K562 (cell line): ENCODE measurements around the gene PTPRR. TPM values are rescaled to one million over a fixed set of nuclear protein-coding genes. Genes with fewer than 3 reads are reported as not detected.

Experiments used
- ATAC-seq: fragments of 200-7000 bp; cut with Tn5 transposase; 3 replicates; pipeline ENCODE4 v1.9.1; 2020; ENCODE audit warnings: moderate library complexity
- BruUV-seq: library from RNA; stranded (reverse); fragments of 400-500 nt; replicated peaks from 2 replicates; lab custom pipeline; 2021; lab: Mats Ljungman, UMichigan
- CTCF ChIA-PET: fragments of 300-600 bp; formaldehyde crosslinking; extraction: SDS; loops from one replicate; lab custom pipeline; 2021; ENCODE audit warnings: low intra/inter-chr PET ratio; lab: Yijun Ruan, JAX
- POLR2A ChIA-PET: fragments of 300-600, 350-650 bp; sonication (Branson Sonifier 250); formaldehyde crosslinking; extraction: SDS; loops from one replicate; lab custom pipeline; 2021; ENCODE audit warnings: antibody characterized with exemption, inconsistent platforms; lab: Yijun Ruan, JAX
- DNase-seq, 4 experiments: peaks; one replicate each; pipeline versions ENCODE4 v3.0.0 to v3.0.0-alpha.2; 2011 to 2018; ENCODE audit warnings: low spot score in 3 of 4, mixed read lengths in 3 of 4; ENCODE audit errors: extremely low read depth in 1 of 4
- FAIRE-seq: peaks from 2 replicates; lab custom pipeline; 2011; peaks lifted over from hg19 to GRCh38; lab: Jason Lieb, UNC
- H2AFZ ChIP-seq: 2 replicates; pipeline ENCODE4 v1.6.0; 2011; ENCODE audit warnings: low read depth, low read length, control low read depth, inconsistent platforms
- H3K27ac ChIP-seq: fragments of 200-600 bp; 3 replicates; pipeline ENCODE4 v1.8.0; 2011; ENCODE audit warnings: low read depth, mild to moderate bottlenecking, control low read depth, inconsistent platforms, low read length, moderate library complexity, mixed read lengths; ENCODE audit errors: extremely low read depth
- H3K27me3 ChIP-seq, 2 experiments: fragments of 300-600 bp in 1 of 2; 2 replicates in 1 of 2; 3 replicates in 1 of 2; pipeline versions ENCODE4 v1.6.0 to v1.8.0; 2011; ENCODE audit warnings: inconsistent platforms in 2 of 2, low read length in 2 of 2, mild to moderate bottlenecking in 1 of 2, mixed read lengths in 1 of 2, moderate library complexity in 1 of 2; ENCODE audit not compliant: control insufficient read depth in 2 of 2, insufficient read depth in 2 of 2
- H3K36me3 ChIP-seq: fragments of 300-600 bp; 3 replicates; pipeline ENCODE4 v1.8.0; 2011; ENCODE audit warnings: mild to moderate bottlenecking, low read length, inconsistent platforms; ENCODE audit not compliant: control insufficient read depth, insufficient read depth
- H3K4me1 ChIP-seq, 2 experiments: fragments of 200-600 bp in 1 of 2; replicated peaks in 1 of 2; 2 replicates in 1 of 2; 3 replicates in 1 of 2; pipeline versions ENCODE4 v1.5.1 to v1.8.0; 2011; ENCODE audit warnings: inconsistent platforms in 2 of 2, low read length in 2 of 2, mild to moderate bottlenecking in 1 of 2, mixed read lengths in 1 of 2, moderate library complexity in 1 of 2; ENCODE audit not compliant: control insufficient read depth in 2 of 2, insufficient read depth in 2 of 2
- H3K4me2 ChIP-seq: 2 replicates; pipeline ENCODE4 v1.6.1; 2011; ENCODE audit warnings: low read length, control low read depth, inconsistent platforms, mixed read lengths; ENCODE audit not compliant: insufficient read depth
- H3K4me3 ChIP-seq: fragments of 200-600 bp; sonication (generic), shearing (Covaris generic); 2 replicates; pipeline ENCODE4 v1.5.1; 2016; ENCODE audit warnings: control low read depth, inconsistent platforms
- H3K79me2 ChIP-seq: fragments of 200-600 bp; 3 replicates; pipeline ENCODE4 v1.8.0; 2011; ENCODE audit warnings: low read length, inconsistent platforms; ENCODE audit not compliant: control insufficient read depth, insufficient read depth
- H3K9ac ChIP-seq, 2 experiments: 2 replicates each; pipeline versions ENCODE4 v1.6.0 to v1.6.1; 2011; ENCODE audit warnings: low read depth in 2 of 2, low read length in 2 of 2, control low read depth in 1 of 2, inconsistent platforms in 1 of 2, mild to moderate bottlenecking in 1 of 2, mixed read lengths in 1 of 2; ENCODE audit not compliant: insufficient read depth in 1 of 2
- H3K9me1 ChIP-seq: one replicate; pipeline ENCODE4 v1.6.0; 2011; ENCODE audit warnings: inconsistent platforms, mild to moderate bottlenecking, low read length, moderate library complexity; ENCODE audit not compliant: control insufficient read depth, insufficient read depth
- H3K9me3 ChIP-seq: replicated peaks from 2 replicates; pipeline ENCODE4 v1.5.1; 2011; ENCODE audit warnings: low read depth, low read length, inconsistent platforms; ENCODE audit not compliant: control insufficient read depth, insufficient read depth
- H4K20me1 ChIP-seq: replicated peaks from 2 replicates; pipeline ENCODE4 v1.6.1; 2011; ENCODE audit warnings: low read length, inconsistent platforms, mixed read lengths; ENCODE audit not compliant: control insufficient read depth, insufficient read depth
- BCLAF1 ChIP-seq, 2 experiments: fragments of 450-650 bp in 1 of 2; IDR thresholded peaks; 2 replicates each; pipeline ENCODE4 v1.6.1; 2011 to 2017; ENCODE audit warnings: low read depth in 2 of 2, antibody characterized with exemption in 1 of 2, borderline replicate concordance in 1 of 2, low read length in 1 of 2, mild to moderate bottlenecking in 1 of 2, mixed read lengths in 1 of 2; ENCODE audit not compliant: control insufficient read depth in 1 of 2
- BRCA1 ChIP-seq, 2 experiments: fragments of 450-650 bp in 1 of 2; sonication (generic) in 1 of 2; formaldehyde crosslinking in 1 of 2; IDR thresholded peaks; 2 replicates each; pipeline versions ENCODE4 v1.5.0 to v1.6.1; 2017 to 2020; ENCODE audit warnings: mild to moderate bottlenecking in 1 of 2, missing genetic modification reagents in 1 of 2
- CEBPB ChIP-seq: fragments of 450-650 bp; IDR thresholded peaks from 2 replicates; pipeline ENCODE4 v1.6.1; 2016; ENCODE audit warnings: missing genetic modification characterization, missing compliant biosample characterization
- DPF2 ChIP-seq: fragments of 450-650 bp; IDR thresholded peaks from 2 replicates; pipeline ENCODE4 v1.6.1; 2016
- ELK1 ChIP-seq: sonication (generic); formaldehyde crosslinking; IDR thresholded peaks from 2 replicates; pipeline ENCODE4 v1.8.1; 2022; ENCODE audit warnings: missing genetic modification reagents
- NONO ChIP-seq, 2 experiments: fragments of 200-400 bp in 1 of 2; fragments of 450-650 bp in 1 of 2; formaldehyde crosslinking in 1 of 2; IDR thresholded peaks; 2 replicates each; pipeline ENCODE4 v1.6.1; 2017; ENCODE audit warnings: low read depth in 2 of 2, mild to moderate bottlenecking in 2 of 2, moderate library complexity in 2 of 2, low read length in 1 of 2
- PURB ChIP-seq: sonication (generic); formaldehyde crosslinking; IDR thresholded peaks from 2 replicates; pipeline ENCODE4 v1.9.0; 2021; ENCODE audit warnings: low read depth, mild to moderate bottlenecking, missing genetic modification reagents
- SFPQ ChIP-seq: fragments of 200-400 bp; formaldehyde crosslinking; IDR thresholded peaks from 2 replicates; pipeline ENCODE4 v1.6.1; 2017; ENCODE audit warnings: mild to moderate bottlenecking, low read depth, low read length, moderate library complexity
- SMARCA5 ChIP-seq: fragments of 450-650 bp; IDR thresholded peaks from 2 replicates; pipeline ENCODE4 v1.6.1; 2016
- ZNF146 ChIP-seq: IDR thresholded peaks from one replicate; pipeline ENCODE4 v1.6.1; 2018; ENCODE audit warnings: missing compliant biosample characterization; ENCODE audit not compliant: unreplicated experiment
- ZNF24 ChIP-seq: fragments of 450-650 bp; IDR thresholded peaks from 2 replicates; pipeline ENCODE4 v1.6.1; 2016
- ZNF655 ChIP-seq: fragments of 250-450 bp; sonication (Bioruptor Pico); IDR thresholded peaks from 2 replicates; pipeline ENCODE4 v1.5.0; 2021
- ZNF75A ChIP-seq: fragments of 450-650 bp; formaldehyde crosslinking; IDR thresholded peaks from 2 replicates; pipeline ENCODE4 v1.4.0; 2020; ENCODE audit warnings: mild to moderate bottlenecking
- ZNF780A ChIP-seq: fragments of 250-450 bp; sonication (Bioruptor Pico); IDR thresholded peaks from 2 replicates; pipeline ENCODE4 v1.5.0; 2021; ENCODE audit warnings: mild to moderate bottlenecking
- WGBS: fragments of 100-300 bp; shearing (Covaris generic); methylation state at CpG from one replicate; pipeline ENCODE4 v1.1.6; 2016; ENCODE audit warnings: low coverage, mixed read lengths; ENCODE audit not compliant: insufficient coverage; ENCODE audit errors: missing lambda C conversion rate; 5-methylcytosine and 5-hydroxymethylcytosine counted together
- in situ Hi-C: fragments of 300-500 bp; cut with MboI; formaldehyde crosslinking; loops from 4 replicates; pipeline ENCODE4 v1.15.0; 2018; ENCODE audit warnings: inconsistent platforms, mixed read lengths
- intact Hi-C: fragments of 100-400 bp; cut with micrococcal nuclease; formaldehyde crosslinking; loops from 2 replicates; pipeline ENCODE4 v1.14.2; 2022
- polyA plus RNA-seq, 8 experiments: library from polyadenylated mRNA; depleted of rRNA in 4 of 8; stranded (reverse) in 5 of 8; unstranded in 3 of 8; fragments of >200 nt; fragmentation: Nextera tagmentation in 2 of 8; fragmentation: Illumina TruSeq in 1 of 8; extraction: Ambion mirVana in 2 of 8; extraction: Trizol in 1 of 8; gene quantifications; 2 replicates each; pipeline versions ENCODE4 v1.2.1 to v1.2.3, GENCODE V29; 2011 to 2014; ENCODE audit warnings: inconsistent platforms in 1 of 8, missing spikeins in 1 of 8
- total RNA-seq, 7 experiments: library from RNA; depleted of rRNA in 6 of 7; stranded (reverse); fragments of >200 nt in 6 of 7; fragmentation: Illumina TruSeq in 2 of 7; extraction: Trizol in 2 of 7; gene quantifications; 2 replicates each; pipeline versions ENCODE4 v1.2.1 to v1.2.3, GENCODE V29; 2011 to 2021; ENCODE audit warnings: low replicate concordance in 1 of 7

Gene PTPRR
- total and polyA plus RNA-seq, 9 of the 15 experiments (the other 6 are each of a cell fraction or from before 2014, with no cell fraction given): 6.6 to 41.7 (median 12.3) TPM

GRCh38 chr12:70787612-70788011 lies 132.9 kb downstream of the PTPRR start (continued):
- TF ChIP-seq BCLAF1 (IDR thresholded peaks at IDR 0.05; ENCODE audit: borderline replicate concordance in 1 of 2, control insufficient read depth in 1 of 2, low read depth in 2 of 2, low read length in 1 of 2): no peak

GRCh38 chr12:70785896-70786295 lies 134.6 kb downstream of the PTPRR start:
- no TSS peak for BruUV-seq
- Histone ChIP-seq H3K9ac (no peak overlapping the region), H3K4me3 (no peak overlapping the region), H3K9me1 (no peaks in the 10 kb centered on the region), H3K4me2 (no peak overlapping the region), H3K27ac (no peak overlapping the region), H3K4me1 (peaks cover 0 to 7% of the 10 kb centered on the region in 2 experiments; a peak in 1 of 5 replicates), H3K79me2 (no peaks in the 10 kb centered on the region), H3K27me3 (peaks cover 0 to 5% of the 10 kb centered on the region in 2 experiments; a peak in 1 of 5 replicates), H3K9me3 (no peaks in the 10 kb centered on the region), H2AFZ (no peak overlapping the region), H4K20me1 (no peaks in the 10 kb centered on the region), H3K36me3 (no peaks in the 10 kb centered on the region)
- WGBS: 0% methylated on average over 2 of the region's 2 CpGs
- no peak for DNase-seq
- in situ Hi-C loops (no loop called here), intact Hi-C loops (no loop called here)
- ChIA-PET POLR2A (no interaction called here), CTCF (no interaction called here)
- no peak for FAIRE-seq
- no peak for ATAC-seq
- TF ChIP-seq ELK1 (CRISPR knock-in tag) (no peak), PURB (CRISPR knock-in tag) (no peak), ZNF75A (CRISPR knock-in tag) (no peak), NONO (IDR thresholded peaks at IDR 0.05; ENCODE audit: low read depth in 2 of 2, low read length in 1 of 2) (no peak), ZNF146 (CRISPR knock-in tag) (no peak), BRCA1 (IDR thresholded peaks at IDR 0.05) (no peak), BRCA1 (CRISPR knock-in tag; IDR thresholded peaks at IDR 0.05) (no peak), SFPQ (no peak), CEBPB (tag) (no peak), ZNF24 (no peak), DPF2 (no peak), SMARCA5 (no peak), ZNF780A (CRISPR knock-in tag) (no peak), ZNF655 (CRISPR knock-in tag) (no peak)
